Stomach (tissue), 4 donors: ENCODE measurements around the gene STAT5B.
"Not testable (repeated sequence)": the region's sequence is repeated elsewhere in the genome, so short reads cannot be mapped to it uniquely, and the experiment has no call there.

ENCODE experiments used
- EP300 ChIP-seq: sonication (generic); formaldehyde crosslinking; IDR thresholded peaks from one replicate; pipeline ENCODE4 v1.6.1; 2017; ENCODE audit warnings: antibody characterized with exemption
- POLR2A ChIP-seq, 4 donors: fragments of 450-650 bp; IDR thresholded peaks; one replicate each; pipeline ENCODE4 v1.6.1; 2016; ENCODE audit warnings: antibody characterized with exemption in 4 of 4, control low read depth in 2 of 4, mild to moderate bottlenecking in 1 of 4, moderate library complexity in 1 of 4
- POLR2AphosphoS5 ChIP-seq, 3 donors: sonication (generic); formaldehyde crosslinking; IDR thresholded peaks; one replicate each; pipeline ENCODE4 v1.6.1; 2016; ENCODE audit warnings: antibody characterized with exemption in 3 of 3
- TF ChIP-seq, protein P1 (sequence below), 7 experiments: fragments of 450-650 bp in 4 of 7; fragments of 200-600 bp in 3 of 7; sonication (generic) in 3 of 7; IDR thresholded peaks; one replicate each; pipeline ENCODE4 v1.5.1; 2016 to 2019; ENCODE audit warnings: antibody characterized with exemption in 7 of 7, control low read depth in 2 of 7, mild to moderate bottlenecking in 1 of 7

- TF ChIP-seq, protein P1, sequence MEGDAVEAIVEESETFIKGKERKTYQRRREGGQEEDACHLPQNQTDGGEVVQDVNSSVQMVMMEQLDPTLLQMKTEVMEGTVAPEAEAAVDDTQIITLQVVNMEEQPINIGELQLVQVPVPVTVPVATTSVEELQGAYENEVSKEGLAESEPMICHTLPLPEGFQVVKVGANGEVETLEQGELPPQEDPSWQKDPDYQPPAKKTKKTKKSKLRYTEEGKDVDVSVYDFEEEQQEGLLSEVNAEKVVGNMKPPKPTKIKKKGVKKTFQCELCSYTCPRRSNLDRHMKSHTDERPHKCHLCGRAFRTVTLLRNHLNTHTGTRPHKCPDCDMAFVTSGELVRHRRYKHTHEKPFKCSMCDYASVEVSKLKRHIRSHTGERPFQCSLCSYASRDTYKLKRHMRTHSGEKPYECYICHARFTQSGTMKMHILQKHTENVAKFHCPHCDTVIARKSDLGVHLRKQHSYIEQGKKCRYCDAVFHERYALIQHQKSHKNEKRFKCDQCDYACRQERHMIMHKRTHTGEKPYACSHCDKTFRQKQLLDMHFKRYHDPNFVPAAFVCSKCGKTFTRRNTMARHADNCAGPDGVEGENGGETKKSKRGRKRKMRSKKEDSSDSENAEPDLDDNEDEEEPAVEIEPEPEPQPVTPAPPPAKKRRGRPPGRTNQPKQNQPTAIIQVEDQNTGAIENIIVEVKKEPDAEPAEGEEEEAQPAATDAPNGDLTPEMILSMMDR (IDR thresholded peaks at IDR 0.05): not testable (repeated sequence)
- TF ChIP-seq EP300; POLR2A (IDR thresholded peaks at IDR 0.05); POLR2AphosphoS5 (IDR thresholded peaks at IDR 0.05): not testable (repeated sequence)
These were observed 35.3 kb downstream of the STAT5B start for GRCh38 chr17:42240863-42241262.
